ENCODE data around the gene SPATA46. TPM values are rescaled to one million over a fixed set of nuclear protein-coding genes. Genes with fewer than 3 reads are reported as not detected.

The SPATA46 gene
- total and polyA plus RNA-seq, 9 of the 15 experiments (the other 6 are each of a cell fraction or from before 2014, with no cell fraction given): 0.04 to 0.11 TPM; not detected in 7

GRCh38 chr1:162391790-162392563, 15.3 kb upstream of the SPATA46 start (continued):
- peak; percentile 45; the same call in 1 of the 2 replicates for TF ChIP-seq NFIC (IDR thresholded peaks at IDR 0.05)
- peak; percentile 99 for TF ChIP-seq U2AF1 (optimal IDR thresholded peaks at IDR 0.05; ENCODE audit: low read depth, low read length)
- peak; percentile 90; the same call in 1 of the 2 replicates for TF ChIP-seq ELF4 (CRISPR knock-in tag; IDR thresholded peaks at IDR 0.05)
- TF ChIP-seq PTRF (tag; IDR thresholded peaks at IDR 0.05): no peak
- TF ChIP-seq MAFG (tag; conservative IDR thresholded peaks at IDR 0.05): no peak

GRCh38 chr1:162390396-162391185, 13.9 kb upstream of the SPATA46 start:
- no TSS peak for BruUV-seq (replicated peaks)
- POLR2A ChIA-PET: interaction anchor here (1.8 to 2.8 kb wide), 3 partner anchors 8 to 16 kb away, joined by 6 to 17 read pairs (median 10); no protein-coding TSS in a partner anchor
- Histone ChIP-seq H3K4me3 (no peak overlapping the region), H4K20me1 (replicated peaks; ENCODE audit: control insufficient read depth, insufficient read depth, low read length) (no peaks in the 10 kb centered on the region), H3K9me3 (replicated peaks; ENCODE audit: control insufficient read depth, insufficient read depth, low read depth, low read length) (no peaks in the 10 kb centered on the region), H3K9me1 (ENCODE audit: control insufficient read depth, insufficient read depth, low read length) (peaks cover 7% of the 10 kb centered on the region), H3K9ac (ENCODE audit: insufficient read depth in 1 of 2, low read depth in 2 of 2, low read length in 2 of 2) (peak overlapping the region; percentile 56 to 75; a peak in 3 of 4 replicates), H3K27ac (ENCODE audit: extremely low read depth, low read depth, low read length) (peak overlapping the region; percentile 78), H2AFZ (ENCODE audit: low read depth, low read length) (peak overlapping the region; percentile 92), H3K27me3 (ENCODE audit: control insufficient read depth in 2 of 2, insufficient read depth in 2 of 2, low read length in 2 of 2) (no peaks in the 10 kb centered on the region), H3K4me1 (replicated peaks in 1 of 2; ENCODE audit: control insufficient read depth in 2 of 2, insufficient read depth in 2 of 2, low read length in 2 of 2) (peaks cover 49 to 63% of the 10 kb centered on the region in 2 experiments), H3K79me2 (ENCODE audit: control insufficient read depth, insufficient read depth, low read length) (peaks cover 5% of the 10 kb centered on the region; the same call in 2 of the 3 replicates), H3K36me3 (ENCODE audit: control insufficient read depth, insufficient read depth, low read length) (no peaks in the 10 kb centered on the region), H3K4me2 (ENCODE audit: insufficient read depth, low read length) (peak overlapping the region; percentile 45)
- no peak for ATAC-seq
- DNase-seq (ENCODE audit: extremely low read depth in 1 of 4, low spot score in 3 of 4): peak in 1 of 4 experiments; percentile 23
- no peak for FAIRE-seq
- intact Hi-C loops (cut with micrococcal nuclease) (loop anchor here (5.0 kb wide), 1 partner anchor 113 kb away; no protein-coding TSS in a partner anchor), in situ Hi-C loops (cut with MboI) (no loop called here)
- WGBS (ENCODE audit: insufficient coverage, low coverage, missing lambda C conversion rate): 52% methylated on average over 15 of the region's 15 CpGs
- CTCF ChIA-PET (ENCODE audit: low intra/inter-chr PET ratio): interaction anchor here (1.7 to 3.6 kb wide), 2 partner anchors 33 to 114 kb away, joined by 4 to 19 read pairs; no protein-coding TSS in a partner anchor
- no peak for TF ChIP-seq FOXA3 (CRISPR knock-in tag; conservative IDR thresholded peaks at IDR 0.05 in 1 of 2, IDR thresholded peaks at IDR 0.05 in 1 of 2)
- TF ChIP-seq MYC (IDR thresholded peaks at IDR 0.05; ENCODE audit: low read depth, low read length): no peak
- TF ChIP-seq MYC (CRISPR knock-in tag; IDR thresholded peaks at IDR 0.05; ENCODE audit: borderline replicate concordance, low read depth): no peak
- TF ChIP-seq ZNF57 (CRISPR knock-in tag; IDR thresholded peaks at IDR 0.05): no peak
- TF ChIP-seq SMARCA5 (IDR thresholded peaks at IDR 0.05): peak; percentile 40; the same call in 1 of the 2 replicates
- TF ChIP-seq PREB (CRISPR knock-in tag; IDR thresholded peaks at IDR 0.05): no peak
- no peak for TF ChIP-seq NR4A1 (CRISPR knock-in tag; IDR thresholded peaks at IDR 0.05)
- TF ChIP-seq NR4A1 (tag; IDR thresholded peaks at IDR 0.05): 0 out of 2 replicates have a peak, but pooled peaks have one; percentile 1
- no peak for TF ChIP-seq ZNF165 (CRISPR knock-in tag; IDR thresholded peaks at IDR 0.05; ENCODE audit: borderline replicate concordance)
- TF ChIP-seq TBL1XR1 (IDR thresholded peaks at IDR 0.05; ENCODE audit: low read length in 2 of 2): 0 out of 4 replicates have a peak, but pooled peaks of 1 of the 2 experiments have one; percentile 23
- no peak for TF ChIP-seq RBM34 (IDR thresholded peaks at IDR 0.05; ENCODE audit: borderline replicate concordance, insufficient read depth, low read length)
- TF ChIP-seq ZKSCAN1 (IDR thresholded peaks at IDR 0.05; ENCODE audit: low read depth, low read length): no peak
- TF ChIP-seq MCM7 (IDR thresholded peaks at IDR 0.05): no peak
- TF ChIP-seq ZNF121 (CRISPR knock-in tag; conservative IDR thresholded peaks at IDR 0.05): no peak
- TF ChIP-seq KDM1A (IDR thresholded peaks at IDR 0.05): 0 out of 4 replicates have a peak, but pooled peaks have one; percentile 8 to 44
